Measurements from ENCODE around the gene F7.

DNA sequence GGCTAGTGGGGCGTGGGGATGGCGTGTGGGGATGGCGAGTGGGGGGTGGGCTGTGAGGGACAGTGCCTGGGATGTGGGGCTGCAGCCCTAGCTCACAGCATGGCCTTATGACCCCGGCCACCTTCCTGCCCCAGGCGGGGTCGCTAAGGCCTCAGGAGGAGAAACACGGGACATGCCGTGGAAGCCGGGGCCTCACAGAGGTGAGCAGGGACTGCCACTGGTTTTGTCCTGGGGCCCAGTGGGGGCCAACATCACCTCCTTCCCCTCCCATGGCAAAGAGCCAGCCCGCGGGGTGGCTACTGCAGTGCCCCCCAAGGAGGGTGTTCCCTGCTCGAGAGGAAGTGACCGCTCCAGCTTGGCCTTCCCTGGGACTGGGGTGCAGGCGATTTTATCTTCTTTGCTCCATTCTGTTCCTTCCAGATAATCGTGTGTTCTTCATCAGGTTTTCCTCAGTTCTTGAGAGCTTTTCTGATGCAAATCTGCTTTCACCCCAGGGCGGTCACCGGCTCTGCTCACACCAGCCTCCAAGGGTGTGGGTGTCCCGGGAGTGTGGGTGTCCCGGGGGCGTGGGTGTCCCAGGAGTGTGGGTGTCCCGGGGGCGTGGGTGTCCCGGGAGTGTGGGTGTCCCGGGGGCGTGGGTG, 1.2 kb downstream of the F7 start:
- TF ChIP-seq POLR2A (IDR thresholded peaks at IDR 0.05) = no peak
- TF ChIP-seq, protein P1, sequence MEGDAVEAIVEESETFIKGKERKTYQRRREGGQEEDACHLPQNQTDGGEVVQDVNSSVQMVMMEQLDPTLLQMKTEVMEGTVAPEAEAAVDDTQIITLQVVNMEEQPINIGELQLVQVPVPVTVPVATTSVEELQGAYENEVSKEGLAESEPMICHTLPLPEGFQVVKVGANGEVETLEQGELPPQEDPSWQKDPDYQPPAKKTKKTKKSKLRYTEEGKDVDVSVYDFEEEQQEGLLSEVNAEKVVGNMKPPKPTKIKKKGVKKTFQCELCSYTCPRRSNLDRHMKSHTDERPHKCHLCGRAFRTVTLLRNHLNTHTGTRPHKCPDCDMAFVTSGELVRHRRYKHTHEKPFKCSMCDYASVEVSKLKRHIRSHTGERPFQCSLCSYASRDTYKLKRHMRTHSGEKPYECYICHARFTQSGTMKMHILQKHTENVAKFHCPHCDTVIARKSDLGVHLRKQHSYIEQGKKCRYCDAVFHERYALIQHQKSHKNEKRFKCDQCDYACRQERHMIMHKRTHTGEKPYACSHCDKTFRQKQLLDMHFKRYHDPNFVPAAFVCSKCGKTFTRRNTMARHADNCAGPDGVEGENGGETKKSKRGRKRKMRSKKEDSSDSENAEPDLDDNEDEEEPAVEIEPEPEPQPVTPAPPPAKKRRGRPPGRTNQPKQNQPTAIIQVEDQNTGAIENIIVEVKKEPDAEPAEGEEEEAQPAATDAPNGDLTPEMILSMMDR (IDR thresholded peaks at IDR 0.05) = no peak
